GM18907 (cell line): Measurements from ENCODE around the gene MVB12A.

ENCODE experiments used
- ATAC-seq: cut with Tn5 transposase; IDR thresholded peaks from one replicate; pipeline ENCODE4 v1.9.1; 2021; ENCODE audit warnings: mild to moderate bottlenecking, moderate library complexity; ENCODE audit not compliant: unreplicated experiment

The MVB12A gene

GRCh38 chr19:17419621-17420474 lies at the start of gene MVB12A:
MVB12A (plus strand) TSS chr19:17420047; CDS start chr19:17420136, 89 bp downstream.
- peak; percentile 84 for ATAC-seq

DNA sequence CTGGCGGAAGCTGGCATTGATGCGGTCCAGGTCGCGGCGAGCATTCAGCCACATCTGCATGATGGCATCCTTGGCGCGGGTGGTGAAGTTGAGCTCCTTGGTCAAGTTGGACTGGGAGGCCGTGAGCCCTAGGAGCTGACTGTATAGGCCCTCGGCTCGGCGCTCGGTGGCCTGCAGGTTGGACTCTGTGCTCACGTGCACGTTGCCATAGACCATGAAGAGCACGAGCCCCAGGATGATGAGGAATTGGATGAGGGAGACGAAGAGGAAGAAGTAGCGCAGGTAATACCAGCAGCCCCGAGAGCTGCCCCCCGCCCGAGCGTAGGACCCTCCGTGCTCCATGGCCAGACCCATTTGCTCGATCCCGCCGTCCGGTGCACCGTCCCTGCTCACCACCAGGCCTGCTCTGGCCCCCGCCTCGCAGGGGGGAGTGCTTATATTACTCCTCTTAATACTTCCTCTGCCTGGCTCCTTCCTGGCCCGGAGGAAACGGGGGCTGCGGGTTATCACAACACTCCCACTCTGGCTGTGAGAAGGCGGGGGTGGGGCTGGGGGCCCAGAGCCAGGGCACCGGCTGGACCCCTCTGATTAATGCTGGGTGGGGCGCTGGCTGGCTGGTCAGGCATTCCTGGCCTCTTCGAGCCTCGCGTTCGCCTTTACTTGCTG lies 42.8 kb upstream of the MVB12A start, which contains the start of gene PLVAP:
Gene PLVAP (minus strand): TSS at position 408 of the 666 bp plus-strand sequence. CDS start 54 bp downstream, at position 354.
- ATAC-seq = no peak

DNA sequence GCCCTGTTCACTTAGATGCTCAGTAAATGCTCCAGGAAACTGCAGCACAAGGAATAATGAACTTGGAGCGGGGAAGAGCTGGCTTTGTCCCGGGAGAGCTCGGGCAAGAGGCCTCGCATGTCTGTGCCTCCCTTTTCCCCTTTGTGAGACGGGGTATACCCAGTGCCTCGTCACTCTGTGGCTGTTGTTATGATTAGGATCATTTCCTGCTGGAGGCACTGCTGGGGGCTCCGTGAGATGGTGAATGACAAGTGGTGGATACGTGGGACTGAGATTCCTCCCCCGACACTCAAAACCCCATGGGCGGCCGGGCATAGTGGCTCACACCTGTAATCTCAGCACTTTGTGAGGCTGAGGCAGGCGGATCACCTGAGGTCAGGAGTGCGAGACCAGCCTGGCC lies 41.6 kb upstream of the MVB12A start:
- no peak for ATAC-seq

DNA sequence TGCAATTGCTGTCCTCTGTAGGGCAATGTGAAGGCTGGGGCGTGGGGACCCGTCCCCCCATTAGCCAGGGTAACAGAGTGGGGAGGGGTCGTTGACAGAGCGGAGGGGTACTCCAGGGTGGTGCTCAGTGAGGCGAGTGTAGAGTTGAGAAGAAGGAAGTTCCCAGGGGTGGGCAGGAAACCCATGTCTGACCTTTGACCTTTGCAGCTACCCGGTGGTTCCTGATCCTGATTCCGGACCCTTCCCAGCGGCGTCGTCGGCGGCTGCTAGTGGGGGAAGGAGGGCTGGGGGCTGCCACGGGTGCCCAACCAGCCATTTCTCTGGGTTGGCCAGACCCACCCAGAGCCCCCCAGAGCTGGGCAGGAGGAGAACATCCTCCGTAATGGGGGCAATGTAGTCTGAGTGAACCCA lies 40.6 kb upstream of the MVB12A start:
- no peak for ATAC-seq

GRCh38 chr19:17380426-17381138 lies 39.3 kb upstream of the MVB12A start:
- ATAC-seq = no peak

DNA sequence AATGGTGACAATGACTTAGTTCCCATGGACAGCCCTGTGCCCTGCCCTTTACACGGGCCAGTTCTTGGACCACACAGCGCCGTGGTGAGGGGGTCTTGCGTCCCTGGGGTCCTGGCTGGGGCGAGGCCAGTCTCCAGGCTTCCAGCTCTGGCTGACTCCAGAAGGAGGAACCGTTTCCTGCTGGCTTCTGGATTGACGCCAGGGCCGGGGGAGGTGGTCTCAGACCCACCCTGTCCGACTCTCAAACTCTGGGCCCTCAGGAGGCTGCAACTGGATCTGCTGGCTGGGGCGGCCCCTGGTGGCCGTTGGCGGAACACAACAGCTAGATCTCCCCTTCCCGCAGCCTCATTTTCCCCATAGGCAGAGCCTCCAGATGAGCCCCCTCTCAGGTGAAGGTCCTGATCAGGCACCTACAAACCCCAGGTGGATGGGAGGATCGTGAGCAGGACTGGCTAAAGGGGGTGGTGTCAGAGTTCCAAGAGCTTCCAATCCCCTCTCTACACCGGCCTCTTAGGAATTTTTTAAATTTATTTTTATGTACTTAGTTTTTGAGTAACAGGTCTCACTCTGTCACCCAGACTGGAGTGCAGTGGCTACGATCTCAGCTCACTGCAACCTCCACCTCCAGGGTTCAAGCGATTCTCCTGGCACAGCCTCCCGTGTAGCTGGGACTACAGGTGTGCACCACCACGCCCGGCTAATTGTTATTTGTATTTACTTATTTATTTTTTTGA lies 33.8 kb upstream of the MVB12A start:
- ATAC-seq = no peak

DNA sequence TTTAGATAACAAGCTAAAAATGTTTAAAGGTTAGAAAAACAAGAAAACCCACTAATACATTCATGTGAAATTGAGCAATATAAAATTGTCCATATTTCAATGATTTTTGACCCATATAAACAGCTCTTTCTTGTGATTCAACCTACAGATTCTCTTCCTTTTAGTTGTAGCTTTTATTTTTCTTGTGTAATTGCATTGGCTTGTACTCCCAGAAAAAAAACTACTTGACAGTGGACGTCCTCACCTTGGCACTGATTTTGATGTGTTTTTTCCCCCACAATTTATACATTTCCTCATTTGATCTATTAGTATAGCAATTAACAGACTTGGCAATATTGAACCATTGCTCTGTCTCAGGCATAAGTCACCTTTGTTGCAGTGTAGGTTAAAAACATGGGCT lies 30.6 kb upstream of the MVB12A start:
- no peak for ATAC-seq

- ATAC-seq = no peak
These were observed 29.7 kb upstream of the MVB12A start for GRCh38 chr19:17389957-17390664.

DNA sequence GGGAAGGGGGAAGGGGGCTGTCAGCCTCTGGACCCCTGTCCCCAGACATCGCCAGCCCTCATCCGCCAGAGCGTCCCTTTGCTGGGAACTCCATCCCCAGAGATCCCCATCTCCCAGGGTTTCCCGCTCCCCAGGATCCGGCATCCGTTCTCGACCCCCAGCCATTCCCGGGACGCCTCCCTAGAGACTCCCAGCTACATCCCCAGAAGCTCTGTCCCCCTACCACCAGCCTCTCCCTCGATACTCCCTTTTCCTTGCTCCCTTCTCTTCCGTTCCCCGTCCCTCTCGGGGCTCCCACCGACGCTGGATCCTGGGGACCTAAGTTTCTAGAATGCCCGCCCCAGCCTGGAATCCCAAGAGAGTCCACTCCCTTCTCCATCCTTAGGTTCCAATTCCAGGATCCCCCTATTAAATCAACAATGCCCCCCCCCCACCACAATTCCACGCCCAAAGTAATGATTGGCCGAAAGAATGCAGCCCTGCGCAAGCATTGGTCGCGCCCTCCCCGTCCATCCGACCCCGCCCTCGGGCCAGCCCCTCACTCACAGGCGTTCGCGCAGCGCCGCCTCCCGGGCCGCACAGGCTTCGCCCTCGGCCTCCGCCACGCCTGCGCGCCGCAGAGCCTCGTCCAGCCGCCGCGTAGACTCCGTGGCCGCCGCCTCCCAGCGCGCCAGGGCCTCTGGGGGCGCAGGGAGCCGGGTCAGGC lies 29.0 kb upstream of the MVB12A start:
- ATAC-seq = peak; percentile 81

GRCh38 chr19:17391371-17392151 lies 28.3 kb upstream of the MVB12A start:
- no peak for ATAC-seq

- ATAC-seq = no peak
These were observed 26.8 kb upstream of the MVB12A start for GRCh38 chr19:17393002-17393401.

DNA sequence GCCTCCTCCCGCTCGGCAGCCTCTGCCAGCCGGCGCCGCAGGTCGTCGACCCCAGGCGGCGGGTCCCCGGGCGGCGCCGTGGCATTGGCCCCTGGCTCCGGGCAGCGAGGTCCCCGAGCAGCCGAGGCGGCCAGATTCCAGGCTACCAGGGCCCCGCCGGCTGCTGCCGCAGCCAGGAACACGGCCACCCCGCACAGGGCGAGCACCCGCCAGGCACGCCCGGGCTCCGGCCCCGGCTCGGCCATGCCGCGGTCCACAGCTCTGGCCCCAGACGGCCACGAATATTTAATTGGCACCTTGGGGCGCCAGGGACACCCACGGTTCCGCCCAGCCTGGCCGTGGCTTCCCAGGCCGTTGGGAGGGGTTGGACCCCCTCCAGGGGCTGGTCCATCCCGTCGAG lies 25.9 kb upstream of the MVB12A start, which contains the start of gene CCDC194:
Gene CCDC194 (minus strand): TSS at position 283 of the 400 bp plus-strand sequence. CDS start 38 bp downstream, at position 245.
- ATAC-seq = no peak

DNA sequence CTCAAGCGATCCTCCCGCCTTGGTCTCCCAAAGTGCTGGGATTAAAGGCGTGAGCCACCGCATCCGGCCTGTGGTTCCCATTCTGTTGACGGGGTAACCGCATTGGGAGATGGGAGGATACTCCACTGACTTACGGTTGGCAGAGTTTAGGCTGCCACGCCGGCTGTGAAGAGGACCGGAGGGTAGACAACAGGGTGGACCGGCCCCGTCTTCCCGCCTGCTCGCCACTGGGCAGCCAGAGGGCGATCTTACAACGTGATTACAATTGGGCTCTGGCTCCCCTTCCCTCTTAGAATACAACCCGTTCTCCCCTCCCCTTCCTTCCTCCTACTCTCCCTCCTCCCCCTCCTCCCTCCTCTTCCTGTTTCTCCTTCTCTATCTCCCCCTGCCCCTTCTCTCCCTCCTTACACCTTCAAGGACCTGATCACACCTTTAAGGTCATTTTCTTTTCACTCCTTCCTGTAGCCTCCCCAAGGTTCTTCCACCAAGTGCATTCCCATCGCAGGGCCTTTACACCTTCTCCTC lies 24.9 kb upstream of the MVB12A start:
- no peak for ATAC-seq

- ATAC-seq = no peak
These were observed 20.8 kb upstream of the MVB12A start for GRCh38 chr19:17398902-17399527.

DNA sequence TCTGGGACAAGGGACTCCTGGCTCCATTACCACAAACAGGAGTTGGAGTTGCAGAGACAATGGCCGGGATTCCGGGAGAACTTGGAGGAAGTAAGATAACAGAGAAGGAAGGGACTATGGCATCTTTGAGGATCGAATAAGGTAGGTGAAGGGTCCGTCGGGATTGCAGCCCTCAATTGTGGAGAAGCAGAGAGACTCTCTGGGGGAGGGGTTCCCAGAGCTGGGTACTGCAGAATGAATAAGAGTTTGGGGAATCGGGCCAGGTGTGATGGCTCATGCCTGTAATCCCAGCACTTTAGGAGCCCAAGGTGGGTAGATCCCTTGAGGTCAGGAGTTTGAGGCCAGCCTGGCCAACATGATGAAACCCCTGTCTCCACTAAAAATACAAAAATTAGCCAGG lies 18.2 kb upstream of the MVB12A start:
- no peak for ATAC-seq

DNA sequence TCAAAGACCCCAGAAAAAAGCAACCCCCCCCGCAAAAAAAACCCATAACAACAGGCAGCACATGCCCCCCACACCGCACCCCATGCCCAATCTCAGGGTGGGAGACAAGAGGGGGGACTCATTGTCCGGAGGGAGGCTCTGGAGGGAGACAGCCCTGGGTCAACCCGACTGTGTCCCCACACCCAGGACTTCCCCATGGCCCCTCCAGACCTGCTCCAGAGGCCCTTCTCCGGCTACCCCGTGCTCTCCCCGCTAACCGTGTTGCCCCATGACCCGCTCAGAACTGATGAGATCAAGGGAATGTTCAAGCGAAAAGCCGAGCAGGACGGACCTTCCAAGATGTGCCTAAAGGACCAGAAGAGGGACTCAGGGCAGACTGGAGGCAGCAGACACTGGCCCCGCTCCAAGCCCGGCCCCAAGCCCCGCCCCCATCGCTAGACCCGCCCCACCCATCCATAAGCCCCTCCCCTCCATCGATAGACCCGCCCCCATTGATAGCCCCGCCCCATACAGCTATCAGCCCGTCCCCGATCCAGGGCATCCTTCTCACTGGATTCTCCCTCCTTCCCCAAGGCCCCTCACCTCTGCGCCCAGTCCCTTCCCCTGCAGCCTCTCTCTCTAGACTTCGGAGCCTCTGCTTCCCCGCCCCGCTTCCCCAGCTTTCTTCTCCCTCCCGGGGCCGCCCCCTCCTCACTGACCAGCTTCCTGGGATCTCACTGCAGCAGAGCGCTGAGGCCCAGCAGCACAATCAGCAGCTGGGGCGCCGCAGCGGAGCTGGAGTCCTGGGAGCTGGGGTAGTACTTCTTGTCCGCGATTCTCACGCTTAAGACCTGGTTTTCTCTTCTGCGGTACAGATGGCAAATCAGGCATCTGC lies 16.6 kb upstream of the MVB12A start:
- no peak for ATAC-seq

DNA sequence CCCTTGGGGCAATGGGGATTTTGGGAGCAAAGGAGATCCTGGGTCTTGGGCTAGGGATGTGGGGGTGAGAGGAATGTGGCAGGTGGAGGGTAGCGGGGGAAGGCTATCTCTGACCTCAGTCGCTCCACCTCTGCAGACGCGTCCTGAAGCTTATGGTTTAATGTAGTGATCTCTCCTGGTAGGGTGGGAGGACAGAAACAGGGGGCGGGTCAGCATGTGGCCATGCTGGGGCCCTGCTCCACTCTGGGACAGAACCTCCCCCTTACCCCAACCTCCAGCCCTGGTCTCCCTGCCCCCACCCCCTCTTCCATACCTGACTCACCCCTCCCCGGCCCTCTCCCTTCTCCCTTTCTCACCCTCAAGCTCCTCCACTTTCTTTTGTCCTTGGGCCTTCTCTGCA lies 15.8 kb upstream of the MVB12A start:
- ATAC-seq = no peak
